GM12801 (cell line): Measurements from ENCODE around the gene PLEKHN1.

Experiments used
- CTCF ChIP-seq: IDR thresholded peaks from one replicate; pipeline ENCODE4 v1.5.1; 2011; ENCODE audit warnings: control low read depth; ENCODE audit not compliant: insufficient read length; ENCODE audit errors: extremely low read depth

The PLEKHN1 gene

GRCh38 chr1:1000357-1001056, 34.2 kb downstream of the PLEKHN1 start:
- TF ChIP-seq CTCF, result no peak

GRCh38 chr1:1001057-1001783, 34.9 kb downstream of the PLEKHN1 start:
- TF ChIP-seq CTCF, result no peak

GRCh38 chr1:1003618-1004419, 37.5 kb downstream of the PLEKHN1 start:
- no peak for TF ChIP-seq CTCF

- TF ChIP-seq CTCF, result no peak
Observed at GRCh38 chr1:1004420-1004779, 38.1 kb downstream of the PLEKHN1 start.

- no peak for TF ChIP-seq CTCF
Observed at GRCh38 chr1:1004780-1005697, 38.8 kb downstream of the PLEKHN1 start.

GRCh38 chr1:1005774-1006304, 39.6 kb downstream of the PLEKHN1 start:
- TF ChIP-seq CTCF, result no peak
